Activated B cell treated with CpG ODN at 0.5 μM for 24 hours (primary cell): ENCODE results near the gene MX1. TPM values are rescaled to one million over a fixed set of nuclear protein-coding genes. Genes with fewer than 3 reads are reported as not detected.
"Not testable (repeated sequence)": the region's sequence is repeated elsewhere in the genome, so short reads cannot be mapped to it uniquely, and the experiment has no call there.

Experiments
- ATAC-seq: fragments of 200-7000 bp; cut with Tn5 transposase; one replicate; pipeline ENCODE4 v1.10.0; 2021; ENCODE audit warnings: low read depth, mild to moderate bottlenecking, moderate library complexity
- CTCF ChIA-PET: fragments of 350-600 bp; sonication (Branson Sonifier 250); formaldehyde crosslinking; loops from one replicate; lab custom pipeline; 2021; ENCODE audit warnings: antibody characterized with exemption; lab: Charles Lee
- POLR2A ChIA-PET: fragments of 350-600 bp; sonication (Branson Sonifier 250); formaldehyde crosslinking; loops from one replicate; lab custom pipeline; 2021; ENCODE audit warnings: antibody characterized with exemption; lab: Charles Lee
- DNase-seq: peaks from one replicate; pipeline ENCODE4 v3.0.0; 2022
- H3K27ac Mint-ChIP-seq: one replicate; pipeline ENCODE4 v1.8.0; 2020; ENCODE audit warnings: mixed read lengths
- H3K27me3 Mint-ChIP-seq: one replicate; pipeline ENCODE4 v1.8.0; 2021; ENCODE audit warnings: mixed read lengths
- H3K36me3 Mint-ChIP-seq: one replicate; pipeline ENCODE4 v1.8.0; 2021; ENCODE audit warnings: low read depth, mixed read lengths
- H3K4me1 Mint-ChIP-seq: one replicate; pipeline ENCODE4 v1.8.0; 2021; ENCODE audit warnings: mixed read lengths
- H3K4me3 Mint-ChIP-seq: one replicate; pipeline ENCODE4 v1.8.0; 2020; ENCODE audit warnings: mild to moderate bottlenecking, mixed read lengths
- H3K9me3 Mint-ChIP-seq: one replicate; pipeline ENCODE4 v1.8.0; 2020; ENCODE audit warnings: mixed read lengths
- CTCF ChIP-seq: fragments of 200-600 bp; IDR thresholded peaks from one replicate; pipeline ENCODE4 v1.8.0; 2022; ENCODE audit warnings: antibody characterized with exemption, mild to moderate bottlenecking
- intact Hi-C: fragments of 100-400 bp; cut with micrococcal nuclease; formaldehyde crosslinking; loops from one replicate; pipeline ENCODE4 v1.15.1; 2024
- total RNA-seq: library from RNA; stranded (reverse); gene quantifications from 2 replicates; pipeline ENCODE4 v1.2.3, GENCODE V29; 2022

The MX1 gene
- total RNA-seq, 1 donor from 2014 or later = 64.2 TPM

DNA sequence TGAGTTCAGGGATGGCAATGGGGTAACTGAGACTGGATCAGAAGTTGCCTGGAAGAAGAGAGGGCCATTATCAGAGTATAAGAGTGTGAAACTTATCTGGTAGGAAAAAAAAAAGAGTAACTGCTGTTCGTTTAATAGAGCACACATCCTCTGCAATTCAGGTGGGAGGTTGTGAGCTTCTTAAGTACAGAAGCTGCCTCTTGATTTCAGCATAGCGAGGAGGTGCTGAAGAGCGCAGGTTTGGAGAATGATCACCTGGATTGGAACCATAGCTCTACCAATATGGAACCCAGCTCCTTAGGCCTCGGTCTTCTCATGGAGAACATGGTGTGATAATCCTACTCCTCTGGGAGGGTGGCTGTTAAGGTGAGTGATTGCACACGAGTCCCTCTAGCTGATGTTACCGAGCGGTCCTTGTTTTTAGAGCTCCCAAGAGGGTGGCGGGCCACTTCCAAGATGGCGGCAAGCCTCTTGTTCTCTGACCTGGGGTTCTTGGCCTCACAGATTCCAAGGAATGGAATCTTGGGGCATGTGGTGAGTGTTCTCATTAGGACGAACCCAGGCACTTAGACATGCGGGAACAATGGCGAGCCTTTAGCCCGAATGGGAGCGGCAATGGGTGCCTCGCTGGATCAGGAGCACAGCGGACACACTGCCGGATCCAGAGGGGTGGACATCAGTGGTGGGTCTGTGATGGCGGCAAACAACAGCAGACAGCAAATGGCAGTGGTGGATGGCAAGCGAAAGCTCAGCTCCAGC, 3.3 kb upstream of the MX1 start:
- DNase-seq (no peak), ATAC-seq (no peak)
- ChIA-PET POLR2A (interaction anchor here (4.5 kb wide), 1 partner anchor 54 kb away, joined by 37 read pairs; no protein-coding TSS in a partner anchor), CTCF (no interaction called here)
- Mint-ChIP-seq H3K27me3 (no peaks in the 10 kb centered on the region), H3K36me3 (peaks cover 7% of the 10 kb centered on the region), H3K27ac (no peak overlapping the region), H3K4me3 (no peak overlapping the region), H3K4me1 (peaks cover 81% of the 10 kb centered on the region), H3K9me3 (no peaks in the 10 kb centered on the region)
- intact Hi-C loops = loop anchor here (1.0 kb wide), 1 partner anchor 9 kb away; no protein-coding TSS in a partner anchor
- TF ChIP-seq CTCF = no peak

GRCh38 chr21:41423305-41423636, 2.8 kb upstream of the MX1 start:
- H3K27me3 Mint-ChIP-seq, ATAC-seq, H3K9me3 Mint-ChIP-seq, DNase-seq: not testable (repeated sequence)
- CTCF ChIA-PET = interaction anchor here (0.9 kb wide), 1 partner anchor 140 kb away, joined by 4 read pairs; no protein-coding TSS in a partner anchor
- POLR2A ChIA-PET = interaction anchor here (4.5 kb wide), 1 partner anchor 54 kb away, joined by 37 read pairs; no protein-coding TSS in a partner anchor
- Mint-ChIP-seq H3K36me3 (peaks cover 12% of the 10 kb centered on the region), H3K4me1 (peaks cover 87% of the 10 kb centered on the region), H3K27ac (peak overlapping the region; percentile 42), H3K4me3 (peak overlapping the region; percentile 25)
- intact Hi-C loops = loop anchor here (1.0 kb wide), 1 partner anchor 8 kb away; no protein-coding TSS in a partner anchor

GRCh38 chr21:41425588-41425953, 468 bp upstream of the MX1 start:
- peaks cover 85% of the 10 kb centered on the region for H3K4me1 Mint-ChIP-seq
- CTCF ChIA-PET = interaction anchor here (1.6 kb wide), 1 partner anchor 142 kb away, joined by 5 read pairs; no protein-coding TSS in a partner anchor
- no peaks in the 10 kb centered on the region for H3K27me3 Mint-ChIP-seq
- POLR2A ChIA-PET = interaction anchor here (0.6 to 4.5 kb wide), 8 partner anchors 8 to 192 kb away, joined by 3 to 37 read pairs (median 4); partner anchors contain the start of gene MX2
- H3K36me3 Mint-ChIP-seq = peaks cover 27% of the 10 kb centered on the region
- no peak for DNase-seq
- H3K27ac Mint-ChIP-seq = peak overlapping the region; percentile 91
- no peak for ATAC-seq
- H3K9me3 Mint-ChIP-seq = no peaks in the 10 kb centered on the region
- intact Hi-C loops = no loop called here
- no peak for TF ChIP-seq CTCF
- peak overlapping the region; percentile 96 for H3K4me3 Mint-ChIP-seq

DNA sequence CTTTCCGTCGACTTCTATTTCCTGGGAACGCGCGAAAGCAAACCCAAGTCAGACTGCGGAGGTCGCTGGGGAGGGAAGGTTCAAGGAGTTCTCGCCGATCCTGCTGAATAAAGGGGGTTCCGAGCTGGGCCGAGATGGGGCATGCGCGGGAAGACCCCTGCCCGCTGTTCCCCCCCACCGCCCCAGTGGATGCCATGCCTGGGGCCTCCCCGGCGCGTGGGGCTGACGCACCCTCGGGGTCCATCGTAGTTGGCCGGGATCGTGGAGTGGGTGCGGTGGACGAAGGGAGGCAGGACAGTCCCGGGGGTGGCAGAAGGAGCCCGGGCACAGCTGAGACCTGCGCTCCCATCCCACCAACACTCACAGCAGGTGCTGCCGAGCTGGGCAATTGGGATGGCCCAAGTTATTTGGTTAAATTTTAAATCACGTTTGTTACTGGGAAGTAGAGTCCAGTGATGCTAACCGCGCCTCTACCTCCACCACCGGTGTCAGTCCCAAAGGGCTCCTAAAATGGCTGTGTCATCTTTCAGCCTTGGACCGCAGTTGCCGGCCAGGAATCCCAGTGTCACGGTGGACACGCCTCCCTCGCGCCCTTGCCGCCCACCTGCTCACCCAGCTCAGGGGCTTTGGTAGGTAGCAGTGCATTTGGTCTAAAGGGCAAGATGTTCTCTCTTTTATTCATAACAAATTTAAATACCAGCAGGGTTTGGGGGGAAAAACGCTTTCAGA, 801 bp downstream of the MX1 start:
- POLR2A ChIA-PET = interaction anchor here (1.1 to 4.5 kb wide), 3 partner anchors 32 to 64 kb away, joined by 3 to 37 read pairs (median 3); no protein-coding TSS in a partner anchor
- intact Hi-C loops = loop anchor here (2.0 kb wide), 2 partner anchors 58 to 260 kb away; no protein-coding TSS in a partner anchor
- peaks cover 86% of the 10 kb centered on the region for H3K4me1 Mint-ChIP-seq
- H3K27me3 Mint-ChIP-seq = no peaks in the 10 kb centered on the region
- CTCF ChIA-PET = interaction anchor here (0.8 kb wide), 1 partner anchor 143 kb away, joined by 4 read pairs; no protein-coding TSS in a partner anchor
- ATAC-seq (no peak), DNase-seq (no peak)
- H3K36me3 Mint-ChIP-seq = peaks cover 30% of the 10 kb centered on the region
- TF ChIP-seq CTCF = no peak
- no peaks in the 10 kb centered on the region for H3K9me3 Mint-ChIP-seq
- H3K4me3 Mint-ChIP-seq = peak overlapping the region; percentile 96
- H3K27ac Mint-ChIP-seq = peak overlapping the region; percentile 35

- no peak for TF ChIP-seq CTCF
- no peaks in the 10 kb centered on the region for H3K27me3 Mint-ChIP-seq
- CTCF ChIA-PET = interaction anchor here (0.8 kb wide), 1 partner anchor 144 kb away, joined by 4 read pairs; no protein-coding TSS in a partner anchor
- H3K4me3 Mint-ChIP-seq = peak overlapping the region; percentile 96
- peaks cover 86% of the 10 kb centered on the region for H3K4me1 Mint-ChIP-seq
- no peaks in the 10 kb centered on the region for H3K9me3 Mint-ChIP-seq
- DNase-seq (no peak), ATAC-seq (no peak)
- peaks cover 37% of the 10 kb centered on the region for H3K36me3 Mint-ChIP-seq
- POLR2A ChIA-PET = interaction anchor here (1.1 kb wide), 1 partner anchor 65 kb away, joined by 3 read pairs; no protein-coding TSS in a partner anchor
- intact Hi-C loops = loop anchor here (2.0 kb wide), 2 partner anchors 59 to 261 kb away; no protein-coding TSS in a partner anchor
- H3K27ac Mint-ChIP-seq = no peak overlapping the region
Measured at GRCh38 chr21:41427556-41427955, 1.5 kb downstream of the MX1 start.
